K562 (cell line): ENCODE results near the gene RNF217. TPM values are rescaled to one million over a fixed set of nuclear protein-coding genes. Genes with fewer than 3 reads are reported as not detected.
A peak's percentile ranks its signal among the peaks of the same experiment; 100 is the strongest.

ENCODE experiments used
- ATAC-seq: fragments of 200-7000 bp; cut with Tn5 transposase; 3 replicates; pipeline ENCODE4 v1.9.1; 2020; ENCODE audit warnings: moderate library complexity
- BruUV-seq: library from RNA; stranded (reverse); fragments of 400-500 nt; replicated peaks from 2 replicates; lab custom pipeline; 2021; lab: Mats Ljungman, UMichigan
- CTCF ChIA-PET: fragments of 300-600 bp; formaldehyde crosslinking; extraction: SDS; loops from one replicate; lab custom pipeline; 2021; ENCODE audit warnings: low intra/inter-chr PET ratio; lab: Yijun Ruan, JAX
- POLR2A ChIA-PET: fragments of 300-600, 350-650 bp; sonication (Branson Sonifier 250); formaldehyde crosslinking; extraction: SDS; loops from one replicate; lab custom pipeline; 2021; ENCODE audit warnings: antibody characterized with exemption, inconsistent platforms; lab: Yijun Ruan, JAX
- DNase-seq, 4 experiments: peaks; one replicate each; pipeline versions ENCODE4 v3.0.0 to v3.0.0-alpha.2; 2011 to 2018; ENCODE audit warnings: low spot score in 3 of 4, mixed read lengths in 3 of 4; ENCODE audit errors: extremely low read depth in 1 of 4
- FAIRE-seq: peaks from 2 replicates; lab custom pipeline; 2011; peaks lifted over from hg19 to GRCh38; lab: Jason Lieb, UNC
- H2AFZ ChIP-seq: 2 replicates; pipeline ENCODE4 v1.6.0; 2011; ENCODE audit warnings: low read depth, low read length, control low read depth, inconsistent platforms
- H3K27ac ChIP-seq: fragments of 200-600 bp; 3 replicates; pipeline ENCODE4 v1.8.0; 2011; ENCODE audit warnings: low read depth, mild to moderate bottlenecking, control low read depth, inconsistent platforms, low read length, moderate library complexity, mixed read lengths; ENCODE audit errors: extremely low read depth
- H3K27me3 ChIP-seq, 2 experiments: fragments of 300-600 bp in 1 of 2; 2 replicates in 1 of 2; 3 replicates in 1 of 2; pipeline versions ENCODE4 v1.6.0 to v1.8.0; 2011; ENCODE audit warnings: inconsistent platforms in 2 of 2, low read length in 2 of 2, mild to moderate bottlenecking in 1 of 2, mixed read lengths in 1 of 2, moderate library complexity in 1 of 2; ENCODE audit not compliant: control insufficient read depth in 2 of 2, insufficient read depth in 2 of 2
- H3K36me3 ChIP-seq: fragments of 300-600 bp; 3 replicates; pipeline ENCODE4 v1.8.0; 2011; ENCODE audit warnings: mild to moderate bottlenecking, low read length, inconsistent platforms; ENCODE audit not compliant: control insufficient read depth, insufficient read depth
- H3K4me1 ChIP-seq, 2 experiments: fragments of 200-600 bp in 1 of 2; replicated peaks in 1 of 2; 2 replicates in 1 of 2; 3 replicates in 1 of 2; pipeline versions ENCODE4 v1.5.1 to v1.8.0; 2011; ENCODE audit warnings: inconsistent platforms in 2 of 2, low read length in 2 of 2, mild to moderate bottlenecking in 1 of 2, mixed read lengths in 1 of 2, moderate library complexity in 1 of 2; ENCODE audit not compliant: control insufficient read depth in 2 of 2, insufficient read depth in 2 of 2
- H3K4me2 ChIP-seq: 2 replicates; pipeline ENCODE4 v1.6.1; 2011; ENCODE audit warnings: low read length, control low read depth, inconsistent platforms, mixed read lengths; ENCODE audit not compliant: insufficient read depth
- H3K4me3 ChIP-seq: fragments of 200-600 bp; sonication (generic), shearing (Covaris generic); 2 replicates; pipeline ENCODE4 v1.5.1; 2016; ENCODE audit warnings: control low read depth, inconsistent platforms
- H3K79me2 ChIP-seq: fragments of 200-600 bp; 3 replicates; pipeline ENCODE4 v1.8.0; 2011; ENCODE audit warnings: low read length, inconsistent platforms; ENCODE audit not compliant: control insufficient read depth, insufficient read depth
- H3K9ac ChIP-seq, 2 experiments: 2 replicates each; pipeline versions ENCODE4 v1.6.0 to v1.6.1; 2011; ENCODE audit warnings: low read depth in 2 of 2, low read length in 2 of 2, control low read depth in 1 of 2, inconsistent platforms in 1 of 2, mild to moderate bottlenecking in 1 of 2, mixed read lengths in 1 of 2; ENCODE audit not compliant: insufficient read depth in 1 of 2
- H3K9me1 ChIP-seq: one replicate; pipeline ENCODE4 v1.6.0; 2011; ENCODE audit warnings: inconsistent platforms, mild to moderate bottlenecking, low read length, moderate library complexity; ENCODE audit not compliant: control insufficient read depth, insufficient read depth
- H3K9me3 ChIP-seq: replicated peaks from 2 replicates; pipeline ENCODE4 v1.5.1; 2011; ENCODE audit warnings: low read depth, low read length, inconsistent platforms; ENCODE audit not compliant: control insufficient read depth, insufficient read depth
- H4K20me1 ChIP-seq: replicated peaks from 2 replicates; pipeline ENCODE4 v1.6.1; 2011; ENCODE audit warnings: low read length, inconsistent platforms, mixed read lengths; ENCODE audit not compliant: control insufficient read depth, insufficient read depth
- ARID1B ChIP-seq: fragments of 450-650 bp; IDR thresholded peaks from 2 replicates; pipeline ENCODE4 v1.6.1; 2016; ENCODE audit warnings: antibody characterized with exemption, mild to moderate bottlenecking, inconsistent platforms
- C11orf30 ChIP-seq: fragments of 450-650 bp; IDR thresholded peaks from 2 replicates; pipeline ENCODE4 v1.6.1; 2016; ENCODE audit warnings: low read depth, mild to moderate bottlenecking
- CBFA2T2 ChIP-seq: fragments of 450-650 bp; conservative IDR thresholded peaks from 2 replicates; pipeline ENCODE4 v1.6.1; 2017; ENCODE audit warnings: mild to moderate bottlenecking
- DPF2 ChIP-seq: fragments of 450-650 bp; IDR thresholded peaks from 2 replicates; pipeline ENCODE4 v1.6.1; 2016
- EP300 ChIP-seq: IDR thresholded peaks from 2 replicates; pipeline ENCODE4 v1.6.1; 2012; ENCODE audit warnings: low read length, improper control_type of control experiment
- MAFG ChIP-seq: fragments of 450-650 bp; conservative IDR thresholded peaks from 2 replicates; pipeline ENCODE4 v1.6.1; 2016; ENCODE audit warnings: missing genetic modification characterization, missing compliant biosample characterization
- NCOR1 ChIP-seq: fragments of 450-650 bp; IDR thresholded peaks from 2 replicates; pipeline ENCODE4 v1.6.1; 2016; ENCODE audit warnings: mild to moderate bottlenecking, moderate library complexity
- NFE2 ChIP-seq: IDR thresholded peaks from 2 replicates; pipeline ENCODE4 v1.6.1; 2014; ENCODE audit warnings: antibody characterized with exemption, low read depth
- SMARCC2 ChIP-seq: fragments of 450-650 bp; IDR thresholded peaks from 2 replicates; pipeline ENCODE4 v1.6.1; 2017; ENCODE audit warnings: antibody characterized with exemption, moderate library complexity, mild to moderate bottlenecking, low read depth
- TRIM28 ChIP-seq: fragments of 450-650 bp; IDR thresholded peaks from 2 replicates; pipeline ENCODE4 v1.6.1; 2017
- ZNF316 ChIP-seq: fragments of 450-650 bp; IDR thresholded peaks from 2 replicates; pipeline ENCODE4 v1.6.1; 2016
- ZNF79 ChIP-seq: fragments of 250-450 bp; sonication (Bioruptor Pico); IDR thresholded peaks from 2 replicates; pipeline ENCODE4 v1.4.0; 2020; ENCODE audit warnings: low read depth, mild to moderate bottlenecking, moderate library complexity
- WGBS: fragments of 100-300 bp; shearing (Covaris generic); methylation state at CpG from one replicate; pipeline ENCODE4 v1.1.6; 2016; ENCODE audit warnings: low coverage, mixed read lengths; ENCODE audit not compliant: insufficient coverage; ENCODE audit errors: missing lambda C conversion rate; 5-methylcytosine and 5-hydroxymethylcytosine counted together
- in situ Hi-C: fragments of 300-500 bp; cut with MboI; formaldehyde crosslinking; loops from 4 replicates; pipeline ENCODE4 v1.15.0; 2018; ENCODE audit warnings: inconsistent platforms, mixed read lengths
- intact Hi-C: fragments of 100-400 bp; cut with micrococcal nuclease; formaldehyde crosslinking; loops from 2 replicates; pipeline ENCODE4 v1.14.2; 2022
- polyA plus RNA-seq, 8 experiments: library from polyadenylated mRNA; depleted of rRNA in 4 of 8; stranded (reverse) in 5 of 8; unstranded in 3 of 8; fragments of >200 nt; fragmentation: Nextera tagmentation in 2 of 8; fragmentation: Illumina TruSeq in 1 of 8; extraction: Ambion mirVana in 2 of 8; extraction: Trizol in 1 of 8; gene quantifications; 2 replicates each; pipeline versions ENCODE4 v1.2.1 to v1.2.3, GENCODE V29; 2011 to 2014; ENCODE audit warnings: inconsistent platforms in 1 of 8, missing spikeins in 1 of 8
- total RNA-seq, 7 experiments: library from RNA; depleted of rRNA in 6 of 7; stranded (reverse); fragments of >200 nt in 6 of 7; fragmentation: Illumina TruSeq in 2 of 7; extraction: Trizol in 2 of 7; gene quantifications; 2 replicates each; pipeline versions ENCODE4 v1.2.1 to v1.2.3, GENCODE V29; 2011 to 2021; ENCODE audit warnings: low replicate concordance in 1 of 7
- TF ChIP-seq, protein P1 (sequence below): IDR thresholded peaks from 2 replicates; pipeline ENCODE4 v1.6.1; 2012; ENCODE audit warnings: low read depth, low read length, improper control_type of control experiment, borderline replicate concordance
- TF ChIP-seq, protein P2 (sequence below), 2 experiments: IDR thresholded peaks; 2 replicates each; pipeline ENCODE4 v1.6.1; 2011; ENCODE audit warnings: borderline replicate concordance in 1 of 2, control low read depth in 1 of 2, low read depth in 1 of 2, low read length in 1 of 2, mild to moderate bottlenecking in 1 of 2, mixed read lengths in 1 of 2, moderate library complexity in 1 of 2; ENCODE audit not compliant: insufficient read depth in 1 of 2, insufficient read length in 1 of 2, poor library complexity in 1 of 2, severe bottlenecking in 1 of 2; ENCODE audit errors: extremely low read depth in 1 of 2

RNF217 gene
- total and polyA plus RNA-seq, 9 of the 15 experiments (the other 6 are each of a cell fraction or from before 2014, with no cell fraction given), result 2.9 to 25.6 (median 12.0) TPM

- 71% methylated on average over 2 of the region's 2 CpGs for WGBS
Observed at GRCh38 chr6:125102891-125103290, 140.7 kb downstream of the RNF217 start.

DNA sequence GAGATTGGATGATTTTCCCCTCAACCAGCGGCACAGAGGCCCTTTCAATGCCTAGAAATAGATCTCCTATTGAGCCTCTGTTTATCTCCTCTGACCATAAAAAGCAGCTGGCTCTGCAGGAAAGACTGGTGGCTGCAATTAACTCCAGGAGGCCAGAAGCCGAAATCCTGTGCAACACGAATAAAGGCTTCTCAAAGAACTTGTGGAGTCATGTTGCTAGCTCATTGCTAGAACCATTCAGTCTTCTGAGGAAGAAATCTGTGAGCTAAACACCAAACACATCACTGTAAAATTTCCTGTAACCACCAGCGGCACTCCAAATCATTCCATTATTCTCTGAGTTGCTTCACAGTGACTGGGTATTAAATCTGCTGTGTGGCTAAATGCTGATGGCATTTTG, 142.2 kb downstream of the RNF217 start:
- CTCF ChIA-PET, result no interaction called here
- WGBS, result 4% methylated on average over 4 of the region's 4 CpGs
- FAIRE-seq, result peak; percentile 80
- Histone ChIP-seq H3K9me3 (0 out of 2 replicates have a peak, but pooled peaks cover 3% of the 10 kb centered on the region), H3K9ac (peak overlapping the region; percentile 20 to 49; a peak in 1 of 4 replicates), H3K9me1 (no peaks in the 10 kb centered on the region), H3K27ac (peak overlapping the region; percentile 8; the same call in 2 of the 3 replicates), H3K4me3 (no peak overlapping the region), H4K20me1 (no peaks in the 10 kb centered on the region), H3K4me2 (peak overlapping the region; percentile 45; the same call in 1 of the 2 replicates), H3K79me2 (no peaks in the 10 kb centered on the region), H2AFZ (peak overlapping the region; percentile 69), H3K36me3 (no peaks in the 10 kb centered on the region), H3K4me1 (peaks cover 8 to 19% of the 10 kb centered on the region in 2 experiments; a peak in 4 of 5 replicates), H3K27me3 (no peaks in the 10 kb centered on the region)
- in situ Hi-C loops (no loop called here), intact Hi-C loops (no loop called here)
- POLR2A ChIA-PET, result interaction anchor here (0.7 to 1.6 kb wide), 5 partner anchors 9 to 1864 kb away, joined by 3 to 4 read pairs (median 4); partner anchors contain the start of gene TPD52L1
- BruUV-seq, result no TSS peak
- peak in 2 of 4 experiments; percentile 61 to 81 for DNase-seq
- peak; percentile 46 for ATAC-seq
- TF ChIP-seq SMARCC2 (no peak), NCOR1 (peak; percentile 52), C11orf30 (peak; percentile 59), ARID1B (peak; percentile 60), CBFA2T2 (peak; percentile 57), ZNF79 (CRISPR knock-in tag) (no peak), TRIM28 (no peak), EP300 (0 out of 2 replicates have a peak, but pooled peaks have one; percentile 23), DPF2 (peak; percentile 54)
- TF ChIP-seq, protein P1, sequence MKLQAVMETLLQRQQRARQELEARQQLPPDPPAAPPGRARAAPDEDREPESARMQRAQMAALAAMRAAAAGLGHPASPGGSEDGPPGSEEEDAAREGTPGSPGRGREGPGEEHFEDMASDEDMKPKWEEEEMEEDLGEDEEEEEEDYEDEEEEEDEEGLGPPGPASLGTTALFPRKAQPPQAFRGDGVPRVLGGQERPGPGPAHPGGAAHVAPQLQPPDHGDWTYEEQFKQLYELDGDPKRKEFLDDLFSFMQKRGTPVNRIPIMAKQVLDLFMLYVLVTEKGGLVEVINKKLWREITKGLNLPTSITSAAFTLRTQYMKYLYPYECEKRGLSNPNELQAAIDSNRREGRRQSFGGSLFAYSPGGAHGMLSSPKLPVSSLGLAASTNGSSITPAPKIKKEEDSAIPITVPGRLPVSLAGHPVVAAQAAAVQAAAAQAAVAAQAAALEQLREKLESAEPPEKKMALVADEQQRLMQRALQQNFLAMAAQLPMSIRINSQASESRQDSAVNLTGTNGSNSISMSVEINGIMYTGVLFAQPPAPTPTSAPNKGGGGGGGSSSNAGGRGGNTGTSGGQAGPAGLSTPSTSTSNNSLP, result 0 out of 2 replicates have a peak, but pooled peaks have one; percentile 15

More at GRCh38 chr6:125102891-125103290, 140.7 kb downstream of the RNF217 start:
- no peak overlapping the region for H3K4me3 ChIP-seq
- no peaks in the 10 kb centered on the region for H4K20me1 ChIP-seq
- CTCF ChIA-PET, result no interaction called here
- H2AFZ ChIP-seq, result peak overlapping the region; percentile 49
- in situ Hi-C loops, result no loop called here
- POLR2A ChIA-PET, result no interaction called here
- no peak for DNase-seq
- H3K9me3 ChIP-seq, result no peaks in the 10 kb centered on the region
- H3K9ac ChIP-seq, result no peak overlapping the region
- no peak for ATAC-seq
- H3K27ac ChIP-seq, result no peak overlapping the region
- no TSS peak for BruUV-seq
- no peaks in the 10 kb centered on the region for H3K9me1 ChIP-seq
- no peak overlapping the region for H3K4me2 ChIP-seq
- H3K27me3 ChIP-seq, result no peaks in the 10 kb centered on the region
- FAIRE-seq, result no peak
- H3K4me1 ChIP-seq, result peaks cover 10 to 25% of the 10 kb centered on the region in 2 experiments; a peak in 4 of 5 replicates
- intact Hi-C loops, result no loop called here
- H3K36me3 ChIP-seq, result no peaks in the 10 kb centered on the region
- TF ChIP-seq NFE2 (peak; percentile 37; the same call in 1 of the 2 replicates), ZNF316 (peak; percentile 55), MAFG (tag) (peak; percentile 46; the same call in 1 of the 2 replicates), C11orf30 (peak; percentile 46)
- TF ChIP-seq, protein P2, sequence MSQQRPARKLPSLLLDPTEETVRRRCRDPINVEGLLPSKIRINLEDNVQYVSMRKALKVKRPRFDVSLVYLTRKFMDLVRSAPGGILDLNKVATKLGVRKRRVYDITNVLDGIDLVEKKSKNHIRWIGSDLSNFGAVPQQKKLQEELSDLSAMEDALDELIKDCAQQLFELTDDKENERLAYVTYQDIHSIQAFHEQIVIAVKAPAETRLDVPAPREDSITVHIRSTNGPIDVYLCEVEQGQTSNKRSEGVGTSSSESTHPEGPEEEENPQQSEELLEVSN (IDR thresholded peaks at IDR 0.05; ENCODE audit: borderline replicate concordance in 1 of 2, extremely low read depth in 1 of 2, insufficient read depth in 1 of 2, insufficient read length in 1 of 2, low read depth in 1 of 2, low read length in 1 of 2, poor library complexity in 1 of 2, severe bottlenecking in 1 of 2), result no peak
- no peaks in the 10 kb centered on the region for H3K79me2 ChIP-seq
